Measurements from ENCODE around the gene AUTS2. TPM values are rescaled to one million over a fixed set of nuclear protein-coding genes. Genes with fewer than 3 reads are reported as not detected.
"Not testable (repeated sequence)": the region's sequence is repeated elsewhere in the genome, so short reads cannot be mapped to it uniquely, and the experiment has no call there.

AUTS2 gene
- total RNA-seq, 1 donor from 2014 or later: 53.0 TPM

DNA sequence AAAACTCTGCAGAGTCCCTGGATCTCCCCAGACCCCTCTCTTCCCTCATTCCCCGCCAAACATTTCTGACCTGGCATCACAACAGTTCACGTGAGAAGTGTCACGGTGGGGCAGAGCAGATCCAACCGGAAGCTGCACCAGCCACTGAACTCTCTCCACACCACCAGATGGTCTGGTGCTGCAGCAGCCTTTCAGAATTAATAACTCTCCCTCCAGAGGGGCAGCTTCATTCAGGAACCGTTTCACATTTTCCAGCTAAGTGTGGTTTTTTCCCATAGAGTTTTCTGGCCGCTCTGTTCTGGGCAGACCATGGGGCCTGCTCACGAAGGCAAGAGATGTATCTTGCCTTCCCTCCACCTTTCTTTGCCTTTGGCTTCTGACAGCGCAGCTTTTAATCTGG, 1047.0 kb downstream of the AUTS2 start:
- intact Hi-C loops (cut with DNase I): no loop called here

DNA sequence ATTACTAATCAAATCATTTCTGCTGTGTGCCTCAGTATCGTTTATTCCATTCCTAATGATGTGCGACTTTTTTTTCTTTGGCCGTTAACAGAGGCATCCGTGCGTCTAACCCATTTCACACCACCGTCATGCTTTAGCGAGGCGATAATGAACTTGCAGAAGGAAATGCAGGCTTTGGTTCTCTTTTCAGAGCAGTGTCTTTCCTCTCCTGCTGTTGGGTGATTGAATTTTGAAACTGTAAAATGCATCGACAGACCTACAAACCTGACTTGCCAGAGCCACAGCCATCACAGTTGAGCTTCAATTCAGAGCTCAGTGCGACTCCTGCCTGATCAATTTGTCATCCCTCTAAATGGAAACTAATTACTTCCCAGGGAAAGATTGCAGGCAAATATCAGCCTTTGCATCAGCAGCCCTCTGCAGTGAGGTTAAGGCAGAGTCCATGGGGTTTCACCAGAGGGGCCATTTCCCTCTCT, 1047.6 kb downstream of the AUTS2 start:
- Histone ChIP-seq H3K9me3 (no peaks in the 10 kb centered on the region), H3K36me3 (no peaks in the 10 kb centered on the region), H3K27ac (no peak overlapping the region), H3K27me3 (no peaks in the 10 kb centered on the region), H3K4me3 (no peak overlapping the region), H3K4me1 (no peaks in the 10 kb centered on the region)
- no peak for TF ChIP-seq POLR2A (IDR thresholded peaks at IDR 0.05)
- no peak for TF ChIP-seq POLR2AphosphoS5 (IDR thresholded peaks at IDR 0.05; ENCODE audit: insufficient read depth in 1 of 2, low read depth in 1 of 2)
- TF ChIP-seq, protein P1, sequence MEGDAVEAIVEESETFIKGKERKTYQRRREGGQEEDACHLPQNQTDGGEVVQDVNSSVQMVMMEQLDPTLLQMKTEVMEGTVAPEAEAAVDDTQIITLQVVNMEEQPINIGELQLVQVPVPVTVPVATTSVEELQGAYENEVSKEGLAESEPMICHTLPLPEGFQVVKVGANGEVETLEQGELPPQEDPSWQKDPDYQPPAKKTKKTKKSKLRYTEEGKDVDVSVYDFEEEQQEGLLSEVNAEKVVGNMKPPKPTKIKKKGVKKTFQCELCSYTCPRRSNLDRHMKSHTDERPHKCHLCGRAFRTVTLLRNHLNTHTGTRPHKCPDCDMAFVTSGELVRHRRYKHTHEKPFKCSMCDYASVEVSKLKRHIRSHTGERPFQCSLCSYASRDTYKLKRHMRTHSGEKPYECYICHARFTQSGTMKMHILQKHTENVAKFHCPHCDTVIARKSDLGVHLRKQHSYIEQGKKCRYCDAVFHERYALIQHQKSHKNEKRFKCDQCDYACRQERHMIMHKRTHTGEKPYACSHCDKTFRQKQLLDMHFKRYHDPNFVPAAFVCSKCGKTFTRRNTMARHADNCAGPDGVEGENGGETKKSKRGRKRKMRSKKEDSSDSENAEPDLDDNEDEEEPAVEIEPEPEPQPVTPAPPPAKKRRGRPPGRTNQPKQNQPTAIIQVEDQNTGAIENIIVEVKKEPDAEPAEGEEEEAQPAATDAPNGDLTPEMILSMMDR (IDR thresholded peaks at IDR 0.05): no peak
- intact Hi-C loops (cut with DNase I): no loop called here
- no peak for DNase-seq (ENCODE audit: extremely low spot score in 2 of 2)

More for the DNA sequence above, 1047.0 kb downstream of the AUTS2 start:
- H3K36me3 ChIP-seq: no peaks in the 10 kb centered on the region
- no peak overlapping the region for H3K4me3 ChIP-seq
- H3K4me1 ChIP-seq: no peaks in the 10 kb centered on the region
- H3K27me3 ChIP-seq: no peaks in the 10 kb centered on the region
- TF ChIP-seq, protein P1 (IDR thresholded peaks at IDR 0.05): no peak
- TF ChIP-seq POLR2AphosphoS5 (IDR thresholded peaks at IDR 0.05; ENCODE audit: insufficient read depth in 1 of 2, low read depth in 1 of 2) (no peak), POLR2A (IDR thresholded peaks at IDR 0.05) (no peak)
- H3K27ac ChIP-seq: no peak overlapping the region
- DNase-seq (ENCODE audit: extremely low spot score in 2 of 2): no peak
- H3K9me3 ChIP-seq: no peaks in the 10 kb centered on the region

DNA sequence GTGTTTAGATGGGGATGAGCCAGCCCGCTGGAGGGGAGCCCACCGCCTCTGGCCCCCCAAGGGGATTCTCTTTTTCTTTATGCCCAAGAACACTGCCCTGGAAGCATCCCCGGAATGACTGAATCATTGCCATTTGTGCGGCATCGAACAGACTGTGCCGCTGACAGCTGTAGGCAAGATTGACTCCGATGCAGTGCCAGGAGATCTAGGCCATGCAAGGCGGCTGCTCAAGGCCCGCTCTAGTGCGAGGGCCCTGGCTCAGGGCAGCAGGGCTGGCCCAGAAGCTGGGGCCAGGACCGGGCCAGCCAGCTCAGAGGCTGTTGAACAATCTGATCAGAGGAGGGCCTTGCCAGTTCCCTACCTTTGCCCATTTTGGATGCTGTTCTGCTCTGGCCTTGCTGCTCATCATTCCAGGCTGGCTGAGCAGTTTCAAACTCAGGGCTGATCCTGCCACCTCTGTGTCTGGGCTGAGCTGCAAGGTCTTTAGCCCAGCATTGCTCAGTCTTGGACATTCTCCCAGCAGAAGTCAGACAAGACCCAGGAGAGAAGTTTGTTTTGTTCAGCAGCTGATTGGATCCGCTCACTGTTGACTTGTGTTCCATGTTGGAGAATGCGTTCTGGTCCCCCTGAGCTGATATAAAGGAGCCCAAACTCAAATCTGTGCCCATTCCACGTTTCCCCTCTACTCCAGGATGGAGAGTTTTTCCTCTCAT, 1048.4 kb downstream of the AUTS2 start:
- no peaks in the 10 kb centered on the region for H3K36me3 ChIP-seq
- H3K4me3 ChIP-seq: no peak overlapping the region
- intact Hi-C loops (cut with DNase I): no loop called here
- no peak for DNase-seq (ENCODE audit: extremely low spot score in 2 of 2)
- no peaks in the 10 kb centered on the region for H3K9me3 ChIP-seq
- no peaks in the 10 kb centered on the region for H3K4me1 ChIP-seq
- H3K27me3 ChIP-seq: no peaks in the 10 kb centered on the region
- no peak overlapping the region for H3K27ac ChIP-seq
- TF ChIP-seq POLR2AphosphoS5 (IDR thresholded peaks at IDR 0.05; ENCODE audit: insufficient read depth in 1 of 2, low read depth in 1 of 2) (no peak), POLR2A (IDR thresholded peaks at IDR 0.05) (no peak)
- TF ChIP-seq, protein P1 (IDR thresholded peaks at IDR 0.05): no peak

DNA sequence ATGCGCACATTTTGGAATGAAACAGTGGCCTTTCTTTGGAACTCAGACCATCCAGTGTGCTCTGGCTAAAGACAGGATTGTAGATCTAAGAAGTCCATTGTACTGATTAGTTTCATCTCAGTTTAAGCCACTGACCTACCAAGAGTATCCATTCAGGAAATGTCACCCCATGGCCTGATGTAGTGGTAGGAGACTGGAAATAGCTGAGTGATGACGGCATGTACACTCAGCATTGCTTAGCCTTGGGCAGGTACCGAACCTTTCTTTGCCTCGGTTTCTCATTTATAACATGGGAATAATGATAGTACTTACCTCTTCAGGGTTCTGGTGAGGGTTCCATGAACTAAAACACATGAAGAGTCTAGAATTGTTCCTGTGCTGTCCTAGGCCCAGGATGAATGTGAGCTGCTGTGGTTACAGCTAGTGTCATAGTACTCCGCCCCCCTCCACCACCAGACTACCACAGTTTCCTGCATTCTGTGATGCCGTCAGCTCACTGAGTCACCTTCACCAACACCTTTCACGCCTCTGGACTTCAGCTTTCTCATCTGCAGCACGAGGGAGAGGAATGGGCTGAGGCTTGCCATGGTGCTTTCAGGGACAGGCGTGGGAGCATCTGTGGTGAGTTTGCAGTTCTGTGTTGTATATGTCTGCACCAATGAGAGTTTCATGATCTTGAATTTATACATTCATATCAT, 1049.7 kb downstream of the AUTS2 start:
- H3K36me3 ChIP-seq: no peaks in the 10 kb centered on the region
- no peaks in the 10 kb centered on the region for H3K27me3 ChIP-seq
- no peak for TF ChIP-seq POLR2AphosphoS5 (IDR thresholded peaks at IDR 0.05; ENCODE audit: insufficient read depth in 1 of 2, low read depth in 1 of 2)
- TF ChIP-seq, protein P1 (IDR thresholded peaks at IDR 0.05): no peak
- TF ChIP-seq POLR2A (IDR thresholded peaks at IDR 0.05): no peak
- no peak overlapping the region for H3K27ac ChIP-seq
- no peak for DNase-seq (ENCODE audit: extremely low spot score in 2 of 2)
- intact Hi-C loops (cut with DNase I): no loop called here
- no peaks in the 10 kb centered on the region for H3K9me3 ChIP-seq
- H3K4me1 ChIP-seq: no peaks in the 10 kb centered on the region
- no peak overlapping the region for H3K4me3 ChIP-seq

DNA sequence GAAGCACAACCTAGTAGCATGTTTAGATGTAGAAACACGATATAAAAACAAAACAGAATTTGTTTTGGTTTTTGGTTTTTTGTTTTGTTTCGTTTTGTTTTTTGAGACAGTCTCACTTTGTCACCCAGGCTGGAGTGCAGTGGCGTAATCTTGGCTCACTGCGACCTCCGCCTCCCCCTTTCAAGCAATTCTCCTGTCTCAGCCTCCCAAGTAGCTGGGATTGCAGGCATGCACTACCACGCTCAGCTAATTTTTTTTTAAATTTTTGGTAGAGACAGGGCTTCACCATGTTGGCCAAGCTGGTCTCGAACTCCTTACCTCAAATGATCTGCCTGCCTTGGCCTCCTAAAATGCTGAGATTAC, 1050.2 kb downstream of the AUTS2 start:
- H3K4me3 ChIP-seq; DNase-seq (ENCODE audit: extremely low spot score in 2 of 2); H3K36me3 ChIP-seq; H3K9me3 ChIP-seq; H3K27ac ChIP-seq; intact Hi-C loops (cut with DNase I); H3K4me1 ChIP-seq; H3K27me3 ChIP-seq: not testable (repeated sequence)

Measured in vagina (tissue), 2 donors.